CD4-positive, alpha-beta T cell treated with Interleukin-21 for 1 hour (primary cell): ENCODE measurements around the gene IBSP.
A peak's percentile ranks its signal among the peaks of the same experiment; 100 is the strongest.

Experiments used
- DNase-seq: peaks from one replicate; pipeline ENCODE4 v3.0.0-alpha.2; 2020

Gene IBSP

DNA sequence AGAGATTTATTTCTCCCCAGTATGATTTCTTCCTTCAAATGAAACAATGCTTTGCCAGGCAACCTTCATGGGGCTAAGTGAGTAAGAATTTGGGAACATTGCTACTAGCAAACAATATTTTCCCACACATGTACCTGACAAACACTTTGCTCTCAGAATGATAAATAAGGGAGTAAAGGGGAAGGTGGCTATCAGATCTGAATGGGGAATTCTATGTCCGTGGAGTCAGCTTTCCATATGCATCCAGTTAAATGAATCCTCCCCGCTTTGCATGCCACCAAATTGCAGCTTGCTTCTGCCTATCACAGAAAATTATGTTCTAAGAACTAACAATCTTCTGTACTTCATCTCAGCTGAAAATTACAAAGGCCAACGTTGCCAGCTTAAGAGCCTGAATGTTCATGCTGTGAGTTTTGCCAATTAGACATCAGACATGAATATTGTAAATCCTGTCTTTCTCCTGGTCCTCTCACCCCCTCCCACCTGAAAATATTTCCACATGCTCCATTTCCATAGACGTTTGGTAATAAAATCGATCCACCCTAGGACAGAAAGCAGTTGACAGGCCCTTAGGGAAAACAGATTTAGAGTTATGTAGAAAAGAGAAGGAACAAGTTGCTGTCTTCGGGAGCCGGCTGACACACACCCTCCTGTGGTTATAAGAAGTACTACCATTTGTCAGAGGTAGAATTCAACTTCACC, 39.7 kb downstream of the IBSP start:
- DNase-seq, result no peak

- DNase-seq, result no peak
These were observed 40.2 kb downstream of the IBSP start for GRCh38 chr4:87839592-87839946.

DNA sequence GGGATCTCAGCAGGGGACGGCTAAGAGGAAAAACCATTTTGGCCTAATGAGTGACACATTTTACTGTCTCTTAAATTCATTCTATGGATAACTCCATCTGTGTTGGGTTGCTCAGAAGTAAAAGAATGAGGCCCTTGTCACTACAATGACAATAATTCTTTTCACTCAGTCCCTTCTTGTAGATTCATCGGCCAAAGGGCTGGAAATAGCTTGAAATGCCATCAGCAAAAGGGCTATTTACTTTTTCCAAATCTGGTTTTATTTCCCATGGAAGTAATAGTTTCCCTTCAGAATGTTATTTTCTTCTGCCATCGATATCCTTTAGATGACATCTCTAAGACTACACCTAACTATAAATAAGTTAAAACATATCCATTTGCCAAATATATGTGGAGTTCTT, 40.8 kb downstream of the IBSP start:
- DNase-seq, result no peak

DNA sequence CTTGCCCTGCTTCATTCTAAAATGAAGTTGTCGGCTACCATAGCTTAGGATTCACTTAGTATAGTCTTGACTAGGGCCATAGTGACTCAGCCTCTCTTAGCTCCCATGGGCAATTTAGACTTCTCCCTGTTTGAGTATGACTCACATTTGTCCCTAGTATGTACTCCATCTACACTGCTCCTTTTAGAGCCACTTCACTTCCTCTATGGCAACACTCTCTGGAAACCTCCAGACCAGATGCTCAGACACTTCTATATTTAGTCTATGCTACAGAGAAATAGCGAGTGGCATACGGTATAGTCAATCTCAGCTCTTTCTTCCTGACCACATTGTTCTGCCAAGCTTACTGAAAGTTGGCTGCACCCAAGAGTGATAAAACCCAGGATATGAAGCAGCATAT, 44.6 kb downstream of the IBSP start:
- DNase-seq, result peak; percentile 3

DNA sequence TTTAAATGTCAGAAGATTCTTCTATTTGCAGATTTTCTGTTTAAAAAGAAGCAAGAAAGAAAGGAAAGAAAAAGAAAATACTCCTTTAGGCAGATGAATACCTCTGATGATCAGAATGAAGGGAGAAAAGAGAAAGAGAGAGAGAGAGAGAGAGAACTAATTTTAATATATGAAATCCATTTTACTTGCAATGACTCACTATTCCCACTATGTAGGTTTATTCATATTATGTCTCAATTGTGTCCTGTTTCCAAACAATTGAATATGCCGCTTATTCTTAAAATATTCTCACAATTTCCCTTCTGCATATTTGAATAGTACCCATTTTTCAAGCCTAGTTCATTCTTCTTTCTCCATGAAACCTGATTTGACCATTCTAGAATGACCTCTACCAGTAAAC, 45.1 kb downstream of the IBSP start:
- no peak for DNase-seq

DNA sequence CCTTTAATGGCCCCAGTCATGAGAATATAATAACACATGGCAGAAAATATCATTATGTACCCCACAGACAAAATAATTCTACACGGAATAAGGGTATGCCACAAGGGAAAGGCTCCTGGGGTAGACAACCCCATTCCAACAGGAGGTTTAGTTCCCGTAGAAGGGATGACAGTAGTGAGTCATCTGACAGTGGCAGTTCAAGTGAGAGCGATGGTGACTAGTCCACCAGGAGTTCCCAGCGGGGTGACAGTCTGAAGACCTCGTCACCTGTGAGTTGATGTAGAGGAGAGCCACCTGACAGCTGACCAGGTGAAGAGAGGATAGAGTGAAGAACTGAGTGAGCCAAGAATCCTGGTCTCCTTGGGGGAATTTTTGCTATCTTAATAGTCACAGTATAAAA, 46.9 kb downstream of the IBSP start:
- DNase-seq, result no peak

DNA sequence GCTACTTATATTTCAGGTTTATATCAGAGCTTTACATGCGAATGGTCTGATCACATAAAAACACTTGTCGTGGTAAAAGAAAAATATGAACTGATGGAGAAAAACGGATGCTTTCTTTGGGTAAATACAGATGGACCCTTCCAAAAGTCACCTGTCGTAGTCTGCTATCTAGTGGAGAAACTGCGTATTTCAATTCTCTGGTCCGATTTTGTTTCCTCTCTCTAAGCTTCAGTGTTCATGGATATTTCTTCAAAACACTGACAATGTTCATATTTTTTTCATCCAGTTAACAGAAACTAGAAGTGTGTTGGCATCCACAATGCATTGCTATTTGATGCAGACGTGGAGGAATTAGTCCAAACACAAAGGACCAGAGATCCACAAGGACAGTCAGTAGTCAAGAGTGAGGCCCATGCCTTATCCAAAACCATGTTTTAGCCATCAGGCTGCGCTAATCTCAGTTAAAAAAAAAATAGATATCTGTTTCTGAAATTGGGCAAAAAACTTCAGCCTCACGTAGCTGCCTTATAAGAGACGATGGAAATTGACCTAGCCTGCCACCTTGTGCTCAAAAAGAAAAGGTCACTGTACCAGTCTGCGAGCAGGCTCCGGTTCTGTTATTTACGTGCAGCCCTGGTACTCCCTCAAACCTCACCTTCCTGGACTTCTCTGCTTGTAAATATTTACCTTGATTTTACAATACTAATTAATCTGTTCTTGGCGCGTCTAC, 49.4 kb downstream of the IBSP start:
- peak; percentile 25 for DNase-seq

DNA sequence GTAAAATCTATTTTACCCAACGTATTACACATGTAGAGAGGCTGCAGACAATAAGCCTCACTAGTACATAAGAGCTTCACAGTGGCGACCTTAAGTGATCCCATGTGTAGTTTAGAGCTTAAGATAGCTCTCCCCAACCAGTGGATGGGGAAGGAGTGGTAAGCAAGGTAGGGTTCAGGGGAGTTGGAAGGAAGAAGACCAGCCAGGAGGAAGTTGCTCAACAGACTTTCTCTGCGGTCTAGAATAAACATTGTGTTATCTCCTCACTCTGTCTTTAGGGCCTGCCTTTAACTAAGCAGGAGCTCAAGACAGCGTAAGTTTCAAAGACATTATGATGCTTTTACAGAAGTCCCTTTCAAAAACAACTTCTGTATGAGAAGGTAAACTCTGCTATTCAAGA, 50.3 kb downstream of the IBSP start:
- no peak for DNase-seq

GRCh38 chr4:87851332-87851731, 52.0 kb downstream of the IBSP start:
- peak; percentile 6 for DNase-seq

DNA sequence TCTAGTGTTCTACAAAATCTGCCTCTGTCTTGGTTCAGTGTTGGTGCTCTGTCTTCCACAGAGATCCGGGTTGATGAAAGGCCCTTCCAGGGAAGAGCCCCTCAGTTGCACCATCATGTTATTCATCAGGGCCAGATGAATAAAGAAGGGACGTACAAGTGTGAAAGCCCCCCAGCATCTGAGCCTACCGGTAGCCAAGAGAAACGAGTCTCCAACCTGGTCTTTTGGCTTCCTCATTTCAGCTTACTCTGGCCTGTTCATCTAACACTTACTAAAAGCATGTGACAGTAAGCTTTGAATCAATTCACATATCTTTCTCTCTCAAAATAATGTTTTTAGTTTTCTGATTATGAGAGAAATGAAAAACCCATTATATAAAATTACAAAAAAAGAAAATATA, 52.6 kb downstream of the IBSP start:
- no peak for DNase-seq

GRCh38 chr4:87853108-87853507, 53.8 kb downstream of the IBSP start:
- peak; percentile 17 for DNase-seq

- DNase-seq, result no peak
These were observed 54.5 kb downstream of the IBSP start for GRCh38 chr4:87853891-87854290.

GRCh38 chr4:87855559-87855958, 56.2 kb downstream of the IBSP start:
- DNase-seq, result no peak

GRCh38 chr4:87856816-87857215, 57.5 kb downstream of the IBSP start:
- DNase-seq, result no peak

GRCh38 chr4:87857789-87858188, 58.4 kb downstream of the IBSP start:
- no peak for DNase-seq
